KOPT-K1 (cell line): ENCODE data around the gene POLR3E.
"Not testable (repeated sequence)": the region's sequence is repeated elsewhere in the genome, so short reads cannot be mapped to it uniquely, and the experiment has no call there.

ENCODE experiments used
- H3K27ac ChIP-seq: fragments of 200-600 bp; sonication (generic); 2 replicates; pipeline ENCODE4 v1.5.1; 2016; ENCODE audit warnings: antibody characterized with exemption, mild to moderate bottlenecking, low read depth, low read length; ENCODE audit not compliant: poor library complexity, severe bottlenecking
- H3K36me3 ChIP-seq: fragments of 200-600 bp; sonication (generic); 2 replicates; pipeline ENCODE4 v1.5.1; 2017; ENCODE audit warnings: antibody characterized with exemption, mild to moderate bottlenecking, low read length, moderate library complexity; ENCODE audit not compliant: insufficient read depth
- H3K9me3 ChIP-seq: fragments of 200-600 bp; sonication (generic); 2 replicates; pipeline ENCODE4 v1.5.1; 2017; ENCODE audit warnings: antibody characterized with exemption, low read length, mild to moderate bottlenecking; ENCODE audit not compliant: insufficient read depth, poor library complexity, severe bottlenecking

POLR3E gene

GRCh38 chr16:22352723-22353122 is 55.5 kb downstream of the POLR3E start:
- Histone ChIP-seq H3K9me3 (no peaks in the 10 kb centered on the region), H3K27ac (no peak overlapping the region), H3K36me3 (peaks cover 74% of the 10 kb centered on the region)

- H3K36me3 ChIP-seq: peaks cover 68% of the 10 kb centered on the region
- H3K27ac ChIP-seq: no peak overlapping the region
- no peaks in the 10 kb centered on the region for H3K9me3 ChIP-seq
These were observed 56.1 kb downstream of the POLR3E start for GRCh38 chr16:22353191-22353919.

- Histone ChIP-seq H3K9me3 (no peaks in the 10 kb centered on the region), H3K36me3 (peaks cover 61% of the 10 kb centered on the region), H3K27ac (no peak overlapping the region)
These were observed 56.8 kb downstream of the POLR3E start for GRCh38 chr16:22353933-22354541.

GRCh38 chr16:22355487-22355908 is 58.3 kb downstream of the POLR3E start:
- H3K9me3 ChIP-seq: no peaks in the 10 kb centered on the region
- H3K27ac ChIP-seq: no peak overlapping the region
- peaks cover 48% of the 10 kb centered on the region for H3K36me3 ChIP-seq

- H3K27ac ChIP-seq: peak overlapping the region; percentile 42
- H3K36me3 ChIP-seq: peaks cover 47% of the 10 kb centered on the region
- H3K9me3 ChIP-seq: no peaks in the 10 kb centered on the region
These were observed 59.9 kb downstream of the POLR3E start for GRCh38 chr16:22356930-22357634.

- Histone ChIP-seq H3K36me3 (peaks cover 47% of the 10 kb centered on the region), H3K9me3 (no peaks in the 10 kb centered on the region), H3K27ac (peak overlapping the region; percentile 42)
These were observed 60.4 kb downstream of the POLR3E start for GRCh38 chr16:22357635-22357971.

- H3K9me3 ChIP-seq: no peaks in the 10 kb centered on the region
- peaks cover 47% of the 10 kb centered on the region for H3K36me3 ChIP-seq
- H3K27ac ChIP-seq: peak overlapping the region; percentile 42
These were observed 60.8 kb downstream of the POLR3E start for GRCh38 chr16:22358000-22358399.

GRCh38 chr16:22359679-22360078 is 62.5 kb downstream of the POLR3E start:
- H3K36me3 ChIP-seq: peaks cover 50% of the 10 kb centered on the region
- H3K27ac ChIP-seq: no peak overlapping the region
- no peaks in the 10 kb centered on the region for H3K9me3 ChIP-seq

- Histone ChIP-seq H3K27ac (no peak overlapping the region), H3K36me3 (peaks cover 52% of the 10 kb centered on the region), H3K9me3 (no peaks in the 10 kb centered on the region)
These were observed 63.9 kb downstream of the POLR3E start for GRCh38 chr16:22360963-22361659.

GRCh38 chr16:22364241-22364640 is 67.0 kb downstream of the POLR3E start:
- H3K27ac ChIP-seq: no peak overlapping the region
- peaks cover 59% of the 10 kb centered on the region for H3K36me3 ChIP-seq
- no peaks in the 10 kb centered on the region for H3K9me3 ChIP-seq

- no peaks in the 10 kb centered on the region for H3K9me3 ChIP-seq
- no peak overlapping the region for H3K27ac ChIP-seq
- peaks cover 60% of the 10 kb centered on the region for H3K36me3 ChIP-seq
These were observed 69.2 kb downstream of the POLR3E start for GRCh38 chr16:22366371-22366770.

GRCh38 chr16:22366889-22367288 is 69.7 kb downstream of the POLR3E start:
- peaks cover 62% of the 10 kb centered on the region for H3K36me3 ChIP-seq
- no peak overlapping the region for H3K27ac ChIP-seq
- H3K9me3 ChIP-seq: no peaks in the 10 kb centered on the region

- peaks cover 49% of the 10 kb centered on the region for H3K36me3 ChIP-seq
- H3K9me3 ChIP-seq, H3K27ac ChIP-seq: not testable (repeated sequence)
These were observed 71.1 kb downstream of the POLR3E start for GRCh38 chr16:22368200-22368826.

GRCh38 chr16:22369221-22369811 is 72.1 kb downstream of the POLR3E start:
- Histone ChIP-seq H3K36me3 (peaks cover 39% of the 10 kb centered on the region), H3K9me3 (no peaks in the 10 kb centered on the region), H3K27ac (no peak overlapping the region)
